ENCODE results near the gene PTGES2.
"Not testable (repeated sequence)": the region's sequence is repeated elsewhere in the genome, so short reads cannot be mapped to it uniquely, and the experiment has no call there.

Gene PTGES2

GRCh38 chr9:128136816-128137793, 9.6 kb upstream of the PTGES2 start:
- no peak for DNase-seq (ENCODE audit: low spot score)

DNA sequence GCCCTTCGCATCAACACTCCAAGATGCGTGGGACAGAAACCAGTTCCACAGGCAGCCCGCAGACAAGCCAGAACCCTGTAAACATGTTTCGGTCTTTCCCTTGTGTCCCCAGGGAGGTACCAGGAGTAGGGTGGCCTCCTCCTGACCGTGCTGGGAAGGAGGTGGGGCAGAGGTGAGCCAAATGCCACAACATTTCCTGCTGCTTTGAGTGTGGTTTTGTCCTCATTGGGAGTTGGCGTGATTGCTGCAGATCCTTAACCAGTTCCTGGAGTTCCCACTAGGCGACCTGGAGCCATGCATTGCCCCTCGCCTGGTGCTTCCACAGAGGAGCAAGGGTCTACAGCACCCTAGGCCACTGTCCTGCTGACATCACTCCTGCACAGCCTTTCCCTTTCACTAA, 8.0 kb upstream of the PTGES2 start:
- DNase-seq (ENCODE audit: low spot score), result not testable (repeated sequence)

GRCh38 chr9:128132139-128132538, 4.6 kb upstream of the PTGES2 start:
- DNase-seq (ENCODE audit: low spot score), result not testable (repeated sequence)

GRCh38 chr9:128131346-128131745, 3.8 kb upstream of the PTGES2 start:
- not testable (repeated sequence) for DNase-seq (ENCODE audit: low spot score)

DNA sequence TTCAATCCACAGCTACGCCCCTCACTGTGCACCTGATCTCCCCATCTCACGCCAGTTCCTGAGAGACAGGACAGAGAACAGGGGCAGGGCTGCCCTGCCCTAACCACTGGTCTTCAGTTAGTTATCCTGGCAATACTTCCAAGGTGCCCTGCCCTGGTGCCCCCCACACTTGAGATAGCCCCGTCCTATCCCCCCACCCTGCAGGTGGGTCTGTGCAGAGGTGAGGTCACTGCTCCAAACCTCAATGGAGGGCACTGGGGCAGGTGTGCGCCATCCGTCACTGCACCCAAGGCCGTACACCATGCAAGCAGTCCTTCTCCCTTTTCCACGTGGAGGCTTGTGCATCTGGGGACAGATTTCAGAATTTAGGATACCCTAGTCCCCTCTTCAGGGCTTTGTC, 3.1 kb upstream of the PTGES2 start:
- not testable (repeated sequence) for DNase-seq (ENCODE audit: low spot score)

DNA sequence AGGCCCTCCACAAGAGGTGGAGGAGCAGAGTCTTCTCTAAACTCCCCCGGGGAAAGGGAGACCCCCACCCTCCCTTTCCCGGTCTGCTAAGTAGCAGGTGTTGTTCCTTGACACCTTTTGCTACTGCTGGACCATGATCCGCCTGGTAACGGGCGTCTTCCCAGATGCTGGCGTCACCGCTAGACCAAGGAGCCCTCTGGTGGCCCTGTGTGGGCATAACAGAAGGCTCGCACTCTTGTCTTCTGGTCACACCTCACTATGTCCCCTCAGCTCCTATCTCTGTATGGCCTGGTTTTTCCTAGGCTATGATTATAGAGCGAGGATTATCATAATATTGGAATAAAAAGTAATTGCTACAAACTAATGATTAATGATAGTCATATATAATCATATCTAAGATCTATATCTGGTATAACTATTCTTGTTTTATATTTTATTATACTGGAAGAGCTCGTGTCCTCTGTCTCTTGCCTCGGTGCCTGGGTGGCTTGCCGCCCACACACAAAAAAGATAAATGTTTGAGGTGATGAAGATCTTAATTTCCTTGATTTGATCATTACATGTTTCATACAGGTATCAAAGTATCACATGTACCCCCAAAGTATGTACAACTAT, 2.6 kb upstream of the PTGES2 start:
- DNase-seq (ENCODE audit: low spot score), result not testable (repeated sequence)

- DNase-seq (ENCODE audit: low spot score), result no peak
These were observed 1.5 kb upstream of the PTGES2 start for GRCh38 chr9:128128836-128129590.

DNA sequence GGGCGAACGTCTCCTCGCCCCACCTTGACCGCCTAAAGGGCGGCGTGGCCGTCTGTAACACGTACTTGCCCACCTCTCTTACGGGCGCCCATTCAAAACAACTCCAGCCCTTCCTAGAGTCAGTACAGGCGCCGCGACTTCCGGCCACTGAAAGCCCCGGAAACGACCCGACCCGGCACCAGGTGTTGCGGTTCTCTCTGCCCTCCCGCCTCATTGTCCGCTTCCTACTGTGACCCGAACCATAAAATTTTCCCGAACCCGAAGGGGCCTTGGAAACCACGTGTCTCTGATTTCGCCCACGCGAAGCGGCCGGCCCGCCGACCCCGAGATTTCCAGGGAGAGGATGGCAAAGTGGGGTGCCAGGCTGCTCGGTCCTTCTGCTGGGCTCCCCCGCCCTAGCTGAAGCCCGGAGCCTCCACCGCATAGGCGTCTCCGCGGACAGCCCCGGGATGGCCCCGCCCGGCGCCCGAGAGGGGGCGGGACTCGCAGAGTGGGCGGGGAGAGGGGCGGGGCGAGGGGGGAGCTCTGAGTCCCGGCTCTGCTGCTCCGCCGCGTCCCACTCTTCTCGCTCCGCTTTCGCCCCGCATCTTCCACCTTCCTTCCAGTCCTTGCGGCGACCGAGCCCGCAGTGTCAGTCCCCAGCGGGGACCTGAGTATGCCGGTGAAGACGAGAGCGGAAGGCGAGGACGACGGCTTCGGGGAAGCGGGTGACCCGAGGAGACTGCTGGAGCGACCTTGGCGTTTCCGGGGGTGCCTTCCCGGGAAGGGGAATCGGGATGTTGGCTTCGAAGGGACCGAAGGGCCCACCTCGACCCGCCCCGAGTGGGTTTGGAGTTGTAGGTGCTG, 684 bp upstream of the PTGES2 start:
- peak; percentile 82 for DNase-seq (ENCODE audit: low spot score)

- DNase-seq (ENCODE audit: low spot score), result no peak
These were observed 1.8 kb downstream of the PTGES2 start for GRCh38 chr9:128125580-128126354.

DNA sequence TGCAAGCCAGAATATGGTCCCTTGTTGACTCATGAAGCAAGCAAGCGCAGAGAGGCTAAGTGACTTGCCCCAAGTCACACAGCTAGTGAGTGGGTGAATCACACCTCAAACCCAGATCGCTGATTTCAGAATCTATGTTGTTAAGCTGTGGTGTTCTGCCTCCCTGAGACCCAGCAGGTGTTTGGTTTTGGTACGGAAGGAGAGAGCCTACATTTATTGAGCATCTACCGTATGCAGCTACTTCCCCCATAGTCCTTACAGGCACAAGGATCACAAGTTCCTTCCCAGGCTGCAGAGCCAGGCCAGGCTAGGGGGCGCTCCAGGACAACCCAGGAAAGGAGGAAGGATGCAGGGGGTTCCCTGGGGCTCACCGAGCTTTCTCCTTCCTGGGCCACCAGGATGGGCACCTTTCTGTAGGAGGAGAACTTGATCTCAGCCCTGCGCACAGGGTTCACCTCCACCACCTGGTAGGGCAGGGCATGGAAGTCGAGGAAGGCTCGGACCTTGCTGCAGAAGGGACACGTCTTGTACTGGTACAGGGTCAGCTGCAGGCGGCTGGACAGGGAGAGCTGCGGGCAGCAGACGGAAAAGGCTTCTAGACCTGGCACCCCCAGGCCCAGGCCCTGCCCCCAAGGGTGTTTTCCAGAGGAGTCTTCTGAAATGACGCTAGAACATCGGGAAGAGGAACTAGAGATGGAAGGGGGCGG, 2.5 kb downstream of the PTGES2 start:
- peak; percentile 78 for DNase-seq (ENCODE audit: low spot score)

DNA sequence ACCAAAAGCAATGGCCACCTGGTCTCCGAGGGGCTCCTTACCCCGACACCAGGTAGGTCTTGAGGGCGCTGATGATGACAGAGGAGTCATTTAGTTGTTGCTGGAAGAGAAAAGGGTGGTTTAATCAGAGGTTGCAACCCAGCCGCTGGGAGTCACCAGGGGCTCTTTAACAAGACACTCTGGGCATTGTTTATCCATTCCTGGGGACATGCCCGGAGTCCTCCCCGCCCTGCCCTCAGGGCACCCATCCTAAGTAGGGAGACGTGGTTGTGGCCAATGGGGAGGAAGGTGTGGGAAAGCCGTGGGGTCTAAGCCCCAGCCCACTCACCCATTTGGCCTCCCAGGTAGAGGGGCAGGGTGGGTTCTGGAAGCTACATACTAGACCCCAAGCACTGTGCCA, 3.1 kb downstream of the PTGES2 start:
- DNase-seq (ENCODE audit: low spot score), result no peak

DNA sequence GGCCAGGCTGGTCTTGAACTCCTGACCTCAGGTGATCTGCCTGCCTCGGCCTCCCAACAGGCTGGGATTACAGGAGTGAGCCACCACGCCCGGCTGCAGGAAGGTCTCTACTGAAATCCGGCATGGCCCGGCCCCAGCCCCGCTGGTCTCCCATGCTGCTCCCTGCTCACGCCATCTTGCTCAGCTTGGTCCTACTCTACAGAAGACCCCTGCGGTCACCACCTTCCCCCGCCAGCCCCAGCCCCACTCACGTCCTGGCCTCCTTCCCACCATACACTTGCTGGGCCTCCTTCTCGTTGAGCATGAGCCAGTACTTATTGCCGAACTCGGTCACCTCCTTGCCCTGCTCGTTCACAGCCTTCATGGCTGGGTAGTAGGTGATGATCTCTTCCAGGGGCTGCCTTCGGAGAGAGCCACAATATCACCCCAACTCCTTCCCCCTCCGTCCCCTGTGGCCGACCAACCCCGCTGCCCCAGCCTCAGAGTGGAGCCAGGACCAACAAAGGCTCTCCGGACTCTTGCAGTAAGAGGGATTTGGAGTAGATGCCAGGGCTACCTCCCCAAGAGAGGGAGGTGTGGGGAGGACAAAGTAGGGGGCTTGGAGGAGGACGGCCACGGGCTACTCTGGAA, 4.0 kb downstream of the PTGES2 start:
- DNase-seq (ENCODE audit: low spot score), result no peak

DNA sequence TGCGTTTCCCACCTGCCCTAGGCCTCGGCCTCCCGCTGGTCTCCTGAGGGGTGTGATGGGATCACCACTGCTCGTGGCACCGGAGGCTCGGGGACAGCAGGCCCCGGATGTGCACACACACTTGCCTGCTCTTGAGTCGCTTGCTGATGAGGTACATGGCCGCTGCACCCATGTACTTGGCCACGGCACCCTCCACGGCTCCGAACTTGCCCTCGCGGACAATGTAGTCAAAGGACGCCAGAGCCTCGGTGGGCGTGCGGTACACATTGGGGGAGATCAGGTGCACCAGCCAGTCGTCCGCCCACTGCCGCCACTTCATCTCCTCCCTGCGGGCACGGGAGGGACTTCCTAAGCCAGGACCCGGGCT, 4.7 kb downstream of the PTGES2 start:
- DNase-seq (ENCODE audit: low spot score), result no peak

GRCh38 chr9:128121924-128122808, 5.4 kb downstream of the PTGES2 start:
- no peak for DNase-seq (ENCODE audit: low spot score)

DNA sequence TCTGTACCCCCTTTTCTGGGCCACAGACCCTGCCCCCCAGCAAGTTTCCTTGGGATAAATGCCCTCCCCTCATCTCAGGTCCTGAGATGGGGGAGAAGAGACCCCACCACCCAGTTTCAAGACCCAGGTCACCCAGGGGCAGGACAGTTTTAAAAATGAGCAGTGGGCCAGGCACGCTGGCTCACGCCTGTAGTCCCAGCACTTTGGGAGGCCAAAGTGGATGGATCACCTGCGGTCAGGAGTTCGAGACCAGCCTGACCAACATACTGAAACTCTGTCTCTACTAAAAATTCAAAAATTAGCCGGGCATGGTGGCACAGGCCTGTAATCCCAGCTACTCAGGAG, 6.1 kb downstream of the PTGES2 start:
- DNase-seq (ENCODE audit: low spot score), result no peak

- no peak for DNase-seq (ENCODE audit: low spot score)
These were observed 6.6 kb downstream of the PTGES2 start for GRCh38 chr9:128120741-128121465.

DNA sequence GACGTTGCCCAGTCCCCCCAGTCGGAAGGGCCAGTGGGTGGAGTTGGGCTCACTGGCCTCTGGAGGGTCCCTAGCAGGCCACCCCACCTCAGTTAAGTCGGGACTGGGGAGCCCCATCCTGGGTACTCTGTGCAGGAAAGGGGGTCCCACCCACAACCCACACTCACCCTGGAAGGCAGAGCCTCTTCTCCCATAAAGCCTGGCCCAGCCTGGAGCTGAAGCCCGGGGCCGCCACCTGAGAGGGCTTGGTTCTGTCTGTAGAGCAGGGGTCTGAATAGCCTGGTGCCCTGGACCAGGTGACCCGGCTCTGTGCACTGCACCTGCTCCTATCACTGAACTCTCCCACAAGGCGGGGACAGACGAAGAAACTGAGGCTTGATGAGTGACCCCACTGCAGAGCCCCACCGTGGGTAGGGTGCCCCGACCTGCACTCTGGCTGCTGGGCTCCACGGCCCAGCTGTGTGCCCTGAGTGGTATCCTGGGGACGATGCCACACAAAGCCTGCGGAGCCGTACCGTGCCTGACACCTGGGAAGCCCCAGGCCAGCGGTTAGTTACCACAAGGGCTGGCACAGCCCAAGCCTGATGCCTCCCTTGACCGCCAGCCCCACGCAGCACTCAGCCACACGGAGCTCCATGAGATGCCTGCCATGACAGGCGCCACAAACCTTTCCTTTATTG, 7.3 kb downstream of the PTGES2 start:
- DNase-seq (ENCODE audit: low spot score), result no peak

Data from HuH-7 (cell line).